H1 (cell line): Measurements from ENCODE around the gene PCDHB5. TPM values are rescaled to one million over a fixed set of nuclear protein-coding genes. Genes with fewer than 3 reads are reported as not detected.
"Not testable (repeated sequence)": the region's sequence is repeated elsewhere in the genome, so short reads cannot be mapped to it uniquely, and the experiment has no call there.

ENCODE experiments used
- CTCF ChIA-PET: fragments of 300-600 bp; sonication (Branson Sonifier 250); formaldehyde crosslinking; loops from one replicate; lab custom pipeline; 2021; ENCODE audit not compliant: partially characterized antibody; lab: Charles Lee
- POLR2A ChIA-PET: fragments of 300-600 bp; sonication (Branson Sonifier 250); formaldehyde crosslinking; loops from one replicate; lab custom pipeline; 2021; ENCODE audit warnings: inconsistent platforms; ENCODE audit not compliant: partially characterized antibody; lab: Charles Lee
- DNase-seq, 2 experiments: peaks; one replicate each; pipeline versions ENCODE4 v3.0.0 to v3.0.0-alpha.2; 2010 to 2022; ENCODE audit warnings: low spot score in 2 of 2, low read depth in 1 of 2, mixed read lengths in 1 of 2
- FAIRE-seq: peaks from 2 replicates; lab custom pipeline; 2011; peaks lifted over from hg19 to GRCh38; lab: Jason Lieb, UNC
- H2AFZ ChIP-seq: 2 replicates; pipeline ENCODE4 v1.8.1; 2012; ENCODE audit warnings: low read length, inconsistent platforms
- H2AK5ac ChIP-seq: 2 replicates; pipeline ENCODE4 v1.6.1; 2013; ENCODE audit warnings: low read depth, low read length
- H2BK120ac ChIP-seq: replicated peaks from 2 replicates; pipeline ENCODE3; 2013; ENCODE audit warnings: low read depth, low read length, inconsistent platforms
- H2BK12ac ChIP-seq: 2 replicates; pipeline ENCODE4 v1.6.1; 2013; ENCODE audit warnings: low read depth, low read length
- H2BK15ac ChIP-seq: 2 replicates; pipeline ENCODE4 v1.6.1; 2013; ENCODE audit warnings: low read length
- H2BK20ac ChIP-seq: 2 replicates; pipeline ENCODE4 v1.6.1; 2013; ENCODE audit warnings: low read length
- H2BK5ac ChIP-seq: 2 replicates; pipeline ENCODE4 v1.6.1; 2013; ENCODE audit warnings: low read depth, low read length
- H3K14ac ChIP-seq: 2 replicates; pipeline ENCODE4 v1.6.1; 2013; ENCODE audit warnings: inconsistent platforms; ENCODE audit not compliant: insufficient read length
- H3K18ac ChIP-seq: 2 replicates; pipeline ENCODE4 v1.6.1; 2013; ENCODE audit warnings: low read length; ENCODE audit errors: extremely low read depth
- H3K23ac ChIP-seq: 2 replicates; pipeline ENCODE4 v1.6.1; 2013; ENCODE audit warnings: inconsistent platforms; ENCODE audit not compliant: insufficient read length
- H3K23me2 ChIP-seq: 2 replicates; pipeline ENCODE4 v1.6.1; 2013; ENCODE audit warnings: low read depth, low read length
- H3K27ac ChIP-seq: 2 replicates; pipeline ENCODE4 v1.6.1; 2011; ENCODE audit warnings: low read depth, low read length, inconsistent platforms
- H3K27me3 ChIP-seq, 4 experiments: replicated peaks in 1 of 4; 1 replicate in 1 of 4; 2 replicates in 3 of 4; pipeline versions ENCODE4 v1.6.1 to v1.8.1; 2011 to 2013; ENCODE audit warnings: low read length in 3 of 4, mild to moderate bottlenecking in 3 of 4, inconsistent platforms in 2 of 4, mixed read lengths in 2 of 4, moderate library complexity in 1 of 4; ENCODE audit not compliant: control insufficient read depth in 3 of 4, insufficient read depth in 3 of 4; ENCODE audit errors: extremely low read depth in 1 of 4
- H3K36me3 ChIP-seq, 4 experiments: 2 replicates each; pipeline versions ENCODE4 v1.6.1 to v1.8.1; 2011 to 2013; ENCODE audit warnings: mild to moderate bottlenecking in 4 of 4, low read length in 3 of 4, moderate library complexity in 2 of 4, control low read depth in 1 of 4, inconsistent platforms in 1 of 4; ENCODE audit not compliant: insufficient read depth in 4 of 4, control insufficient read depth in 2 of 4
- H3K4ac ChIP-seq: replicated peaks from 2 replicates; pipeline ENCODE3; 2013; ENCODE audit warnings: low read length, low read depth, mixed read lengths, inconsistent platforms; ENCODE audit not compliant: insufficient read length
- H3K4me1 ChIP-seq, 4 experiments: replicated peaks in 1 of 4; 1 replicate in 1 of 4; 2 replicates in 3 of 4; pipeline versions ENCODE4 v1.6.1 to v1.8.1; 2011 to 2013; ENCODE audit warnings: low read length in 3 of 4, inconsistent platforms in 2 of 4, mixed read lengths in 1 of 4; ENCODE audit not compliant: insufficient read depth in 4 of 4, control insufficient read depth in 3 of 4
- H3K4me2 ChIP-seq, 2 experiments: 2 replicates each; pipeline versions ENCODE4 v1.6.1 to v1.8.1; 2011 to 2013; ENCODE audit warnings: low read depth in 2 of 2, low read length in 2 of 2, control low read depth in 1 of 2, inconsistent platforms in 1 of 2, mild to moderate bottlenecking in 1 of 2; ENCODE audit not compliant: insufficient read depth in 1 of 2
- H3K4me3 ChIP-seq, 4 experiments: fragments of 200-600, 300-600 bp in 1 of 4; sonication (generic), shearing (Covaris generic), sonication (Bioruptor Twin) in 1 of 4; 2 replicates each; pipeline versions ENCODE4 v1.5.1 to v1.8.1; 2011 to 2016; ENCODE audit warnings: low read length in 4 of 4, low read depth in 3 of 4, control low read depth in 2 of 4, inconsistent platforms in 2 of 4, mild to moderate bottlenecking in 2 of 4, mixed read lengths in 1 of 4, moderate library complexity in 1 of 4; ENCODE audit not compliant: insufficient read depth in 2 of 4; ENCODE audit errors: extremely low read depth in 1 of 4
- H3K56ac ChIP-seq: replicated peaks from 2 replicates; pipeline ENCODE3; 2013; ENCODE audit warnings: low read depth, mild to moderate bottlenecking, mixed read lengths, low read length, inconsistent platforms; ENCODE audit not compliant: insufficient read length
- H3K79me1 ChIP-seq: 2 replicates; pipeline ENCODE4 v1.6.1; 2013; ENCODE audit warnings: low read depth, low read length, control low read depth
- H3K79me2 ChIP-seq, 2 experiments: 2 replicates each; pipeline versions ENCODE4 v1.6.1 to v1.8.1; 2012 to 2013; ENCODE audit warnings: low read length in 2 of 2, mild to moderate bottlenecking in 2 of 2, inconsistent platforms in 1 of 2; ENCODE audit not compliant: insufficient read depth in 2 of 2, control insufficient read depth in 1 of 2
- H3K9ac ChIP-seq, 4 experiments: replicated peaks in 1 of 4; 1 replicate in 1 of 4; 2 replicates in 3 of 4; pipeline versions ENCODE4 v1.6.1 to v1.8.1; 2011 to 2013; ENCODE audit warnings: low read depth in 3 of 4, low read length in 3 of 4, control low read depth in 2 of 4, mild to moderate bottlenecking in 2 of 4, moderate library complexity in 2 of 4, inconsistent platforms in 1 of 4; ENCODE audit errors: extremely low read depth in 1 of 4
- H3K9me3 ChIP-seq, 2 experiments: 2 replicates each; pipeline versions ENCODE4 v1.6.1 to v1.8.1; 2012 to 2013; ENCODE audit warnings: mild to moderate bottlenecking in 2 of 2, moderate library complexity in 2 of 2, control low read depth in 1 of 2, inconsistent platforms in 1 of 2, low read depth in 1 of 2, low read length in 1 of 2, mixed read lengths in 1 of 2; ENCODE audit not compliant: insufficient read depth in 2 of 2
- H4K20me1 ChIP-seq, 2 experiments: replicated peaks in 1 of 2; 2 replicates each; pipeline versions ENCODE3 to v1.8.1; 2011 to 2013; ENCODE audit warnings: inconsistent platforms in 2 of 2, low read length in 2 of 2, mild to moderate bottlenecking in 1 of 2; ENCODE audit not compliant: insufficient read depth in 2 of 2, control insufficient read depth in 1 of 2
- H4K5ac ChIP-seq: 2 replicates; pipeline ENCODE4 v1.6.1; 2013; ENCODE audit warnings: low read length, low read depth, mixed read lengths, inconsistent platforms; ENCODE audit not compliant: insufficient read length
- H4K8ac ChIP-seq: 2 replicates; pipeline ENCODE4 v1.8.0; 2013; ENCODE audit warnings: mild to moderate bottlenecking, moderate library complexity, low read length, inconsistent platforms; ENCODE audit not compliant: insufficient read depth; ENCODE audit errors: extremely low read depth
- H4K91ac ChIP-seq: replicated peaks from 2 replicates; pipeline ENCODE3; 2013; ENCODE audit warnings: low read length, mixed read lengths, inconsistent platforms; ENCODE audit not compliant: insufficient read length
- WGBS, 2 experiments: shearing (Covaris generic) in 1 of 2; methylation state at CpG; one replicate each; pipeline versions ENCODE4 v1.1.6 to v1.1.7; 2013 to 2015; ENCODE audit warnings: low lambda C conversion rate in 2 of 2, mixed read lengths in 2 of 2, inconsistent platforms in 1 of 2, low coverage in 1 of 2, missing lambda C conversion rate in 1 of 2; ENCODE audit not compliant: insufficient replicate concordance in 2 of 2, insufficient coverage in 1 of 2, insufficient read length in 1 of 2; ENCODE audit errors: extremely low coverage in 1 of 2, missing lambda C conversion rate in 1 of 2; 5-methylcytosine and 5-hydroxymethylcytosine counted together
- polyA plus RNA-seq, 7 experiments: library from polyadenylated mRNA; depleted of rRNA in 3 of 7; stranded (reverse) in 5 of 7; unstranded in 2 of 7; fragments of >200 nt in 5 of 7; fragments of 200-250 nt in 2 of 7; gene quantifications; 1 replicate in 5 of 7; 2 replicates in 1 of 7; 4 replicates in 1 of 7; pipeline versions ENCODE4 v1.2.1 to v1.2.3, GENCODE V29; 2011 to 2013; ENCODE audit warnings: missing spikeins in 2 of 7, mixed read lengths in 2 of 7
- total RNA-seq: library from RNA; stranded (reverse); fragmentation: NEBNext Ultra II Directional; extraction: Animal tissue kit (Norgen Biotek cat#: 25700); gene quantifications from 2 replicates; pipeline ENCODE4 v1.2.1, GENCODE V29; 2021

The PCDHB5 gene
- total and polyA plus RNA-seq, 2 of the 8 experiments (the other 6 are each of a cell fraction or from before 2014, with no cell fraction given), result 2.4 to 8.2 TPM

- WGBS, 2 experiments, result 100% methylated on average over 6 of the region's 39 CpGs; no CpG with 5 or more reads in 1 of the 2 experiments
- not testable (repeated sequence) for H3K4ac ChIP-seq, H3K4me2 ChIP-seq, DNase-seq, H3K14ac ChIP-seq, H3K36me3 ChIP-seq, H3K56ac ChIP-seq, H4K91ac ChIP-seq, H4K8ac ChIP-seq, H2BK15ac ChIP-seq, H3K23ac ChIP-seq, H2AFZ ChIP-seq, H3K27ac ChIP-seq, H3K27me3 ChIP-seq, H4K20me1 ChIP-seq, H2BK12ac ChIP-seq, FAIRE-seq, H3K4me3 ChIP-seq, H2BK5ac ChIP-seq, H3K18ac ChIP-seq, H3K4me1 ChIP-seq, H3K23me2 ChIP-seq, H3K79me2 ChIP-seq, H3K9me3 ChIP-seq, H3K79me1 ChIP-seq, H4K5ac ChIP-seq, H2AK5ac ChIP-seq, H2BK120ac ChIP-seq, H3K9ac ChIP-seq, H2BK20ac ChIP-seq
- ChIA-PET POLR2A (interaction anchor here (0.9 kb wide), 1 partner anchor 8 kb away, joined by 3 read pairs; the partner anchor contains the start of gene PCDHB9), CTCF (interaction anchor here (1.2 to 2.8 kb wide), 2 partner anchors 7 to 12 kb away, joined by 5 to 21 read pairs; partner anchors contain the start of genes PCDHB10 and PCDHB9)
Observed at GRCh38 chr5:141179371-141179770, 44.4 kb downstream of the PCDHB5 start.

GRCh38 chr5:141179876-141180275 is 44.9 kb downstream of the PCDHB5 start:
- DNase-seq, H3K23me2 ChIP-seq, H4K91ac ChIP-seq, H4K20me1 ChIP-seq, H3K23ac ChIP-seq, H2BK120ac ChIP-seq, H3K9me3 ChIP-seq, H3K36me3 ChIP-seq, H3K79me2 ChIP-seq, H3K27ac ChIP-seq, H3K27me3 ChIP-seq, CTCF ChIA-PET, H3K14ac ChIP-seq, H3K9ac ChIP-seq, H3K4ac ChIP-seq, H3K4me3 ChIP-seq, H2AK5ac ChIP-seq, H2BK15ac ChIP-seq, FAIRE-seq, H3K79me1 ChIP-seq, POLR2A ChIA-PET, H3K4me1 ChIP-seq, H2BK20ac ChIP-seq, H3K56ac ChIP-seq, H4K5ac ChIP-seq, H2BK12ac ChIP-seq, H2AFZ ChIP-seq, H3K18ac ChIP-seq, H4K8ac ChIP-seq, H3K4me2 ChIP-seq, H2BK5ac ChIP-seq: not testable (repeated sequence)
- 93% methylated on average over 15 of the region's 32 CpGs; no CpG with 5 or more reads in 1 of the 2 experiments for WGBS, 2 experiments
